ENCODE results near the gene KIRREL1. TPM values are rescaled to one million over a fixed set of nuclear protein-coding genes. Genes with fewer than 3 reads are reported as not detected.

The KIRREL1 gene
- total and polyA plus RNA-seq, 2 of the 13 experiments (the other 11 are each of a cell fraction or from before 2014, with no cell fraction given): 0.02 to 0.03 TPM

GRCh38 chr1:157969697-157970485 lies 23.6 kb upstream of the KIRREL1 start:
- FAIRE-seq (peak; percentile 8), ATAC-seq (peak; percentile 38; the same call in 2 of the 3 replicates), DNase-seq (ENCODE audit: low spot score) (peak; percentile 13)
- ChIA-PET POLR2A (no interaction called here), CTCF (ENCODE audit: low intra/inter-chr PET ratio, low total read pairs) (no interaction called here)
- H3K36me3 ChIP-seq (replicated peaks in 1 of 2; ENCODE audit: control insufficient read depth in 1 of 2, insufficient read depth in 2 of 2, low read length in 2 of 2): no peaks in the 10 kb centered on the region
- no peaks in the 10 kb centered on the region; a peak in 1 of 5 replicates for H3K27me3 ChIP-seq (ENCODE audit: control insufficient read depth in 1 of 2, insufficient read depth in 2 of 2, low read length in 2 of 2)
- intact Hi-C loops (cut with micrococcal nuclease; ENCODE audit: unreplicated experiment) (loop anchor here (10.0 kb wide), 1 partner anchor 1025 kb away; no protein-coding TSS in a partner anchor), in situ Hi-C loops (cut with HindIII; ENCODE audit: extremely low pct_ligation_motif_present, low pct_unique_long_range_greater_than_20kb) (loop anchor here (10.0 kb wide), 1 partner anchor 115 kb away; no protein-coding TSS in a partner anchor)
- no peaks in the 10 kb centered on the region for H3K79me2 ChIP-seq (ENCODE audit: insufficient read depth, low read length)
- peaks cover 4% of the 10 kb centered on the region; the same call in 1 of the 2 replicates for H3K9me3 ChIP-seq (ENCODE audit: low read length)
- BruUV-seq (replicated peaks): no TSS peak
- H3K9ac ChIP-seq (ENCODE audit: insufficient read depth, low read depth, low read length): no peak overlapping the region
- H3K4me2 ChIP-seq (ENCODE audit: low read depth, low read length): no peak overlapping the region
- no peak overlapping the region for H3K4me3 ChIP-seq (replicated peaks in 1 of 3; ENCODE audit: insufficient read depth in 1 of 3, low read depth in 2 of 3, low read length in 3 of 3)
- H2AFZ ChIP-seq (ENCODE audit: low read length): no peak overlapping the region
- WGBS (ENCODE audit: low lambda C conversion rate): 35% methylated on average over 3 of the region's 3 CpGs
- H4K20me1 ChIP-seq (ENCODE audit: insufficient read depth, low read length): no peaks in the 10 kb centered on the region
- no peak overlapping the region for H3K27ac ChIP-seq (ENCODE audit: extremely low read length, insufficient read depth, low read length)
- peaks cover 16% of the 10 kb centered on the region for H3K4me1 ChIP-seq (ENCODE audit: insufficient read depth, low read length)
- TF ChIP-seq CTCF (CRISPR knock-in tag; IDR thresholded peaks at IDR 0.05): peak; percentile 34; the same call in 1 of the 2 replicates
- TF ChIP-seq ZBED4 (CRISPR knock-in tag; IDR thresholded peaks at IDR 0.05; ENCODE audit: borderline replicate concordance): no peak

Measured in HepG2 (cell line).